Colonic mucosa (tissue), 4 donors: Measurements from ENCODE around the gene PDZD2. TPM values are rescaled to one million over a fixed set of nuclear protein-coding genes. Genes with fewer than 3 reads are reported as not detected.

Source experiments
- DNase-seq: peaks from one replicate; pipeline ENCODE4 v3.0.0-alpha.2; 2020
- H3K27ac ChIP-seq: fragments of 200-600 bp; one replicate; pipeline ENCODE4 v1.8.0; 2021
- H3K27me3 ChIP-seq: fragments of 200-600 bp; one replicate; pipeline ENCODE4 v1.8.0; 2021
- H3K36me3 ChIP-seq: fragments of 200-600 bp; one replicate; pipeline ENCODE4 v1.8.0; 2021
- H3K4me1 ChIP-seq: fragments of 200-600 bp; one replicate; pipeline ENCODE4 v1.8.0; 2021; ENCODE audit warnings: mild to moderate bottlenecking
- H3K4me3 ChIP-seq: fragments of 200-600 bp; one replicate; pipeline ENCODE4 v1.8.0; 2021
- H3K9ac ChIP-seq, 2 donors: one replicate each; pipeline ENCODE4 v1.7.0; 2013; ENCODE audit warnings: control low read depth in 2 of 2, low read depth in 2 of 2, low read length in 2 of 2
- H3K9me3 ChIP-seq: fragments of 200-600 bp; one replicate; pipeline ENCODE4 v1.8.0; 2021
- CTCF ChIP-seq: fragments of 200-600 bp; IDR thresholded peaks from one replicate; pipeline ENCODE4 v1.8.0; 2022; ENCODE audit warnings: antibody characterized with exemption, mild to moderate bottlenecking
- intact Hi-C: fragments of 100-400 bp; cut with DNase I; formaldehyde crosslinking; loops from one replicate; pipeline ENCODE4 v1.14.1; 2022
- total RNA-seq, 2 donors: library from RNA; stranded (reverse); fragmentation: NEBNext Ultra II Directional in 1 of 2; extraction: Animal tissue kit (Norgen Biotek cat#: 25700) in 1 of 2; gene quantifications; one replicate each; pipeline ENCODE4 v1.2.1, GENCODE V29; 2021
- donor health status: healthy.
- donor health status: DM: no; HTN: no; CAD: no.
- donor health status: DM: no; HTN: no; CAD: no.

The PDZD2 gene
- total RNA-seq, 2 donors from 2014 or later = 1.8 to 2.3 TPM

- intact Hi-C loops = no loop called here
- no peak for TF ChIP-seq CTCF
- peaks cover 6% of the 10 kb centered on the region for H3K4me1 ChIP-seq
These were observed 1.1 kb upstream of the PDZD2 start for GRCh38 chr5:31637851-31638250.

GRCh38 chr5:31638345-31638744 lies 586 bp upstream of the PDZD2 start:
- no peak for TF ChIP-seq CTCF
- Histone ChIP-seq H3K27ac (no peak overlapping the region), H3K36me3 (no peaks in the 10 kb centered on the region), H3K9ac (peak overlapping the region in 1 of 2 donors; percentile 13), H3K4me3 (peak overlapping the region; percentile 65), H3K4me1 (peaks cover 6% of the 10 kb centered on the region), H3K9me3 (no peaks in the 10 kb centered on the region), H3K27me3 (peaks cover 13% of the 10 kb centered on the region)
- intact Hi-C loops = no loop called here
- DNase-seq = no peak

More at GRCh38 chr5:31637851-31638250, 1.1 kb upstream of the PDZD2 start:
- DNase-seq = no peak
- no peak overlapping the region for H3K27ac ChIP-seq
- peaks cover 13% of the 10 kb centered on the region for H3K27me3 ChIP-seq
- no peak overlapping the region for H3K4me3 ChIP-seq
- H3K36me3 ChIP-seq = no peaks in the 10 kb centered on the region
- no peak overlapping the region for H3K9ac ChIP-seq
- H3K9me3 ChIP-seq = no peaks in the 10 kb centered on the region

GRCh38 chr5:31639481-31640411 lies 815 bp downstream of the PDZD2 start:
- intact Hi-C loops = no loop called here
- TF ChIP-seq CTCF = no peak
- H3K9ac ChIP-seq = peak overlapping the region in 1 of 2 donors; percentile 12
- peaks cover 13% of the 10 kb centered on the region for H3K27me3 ChIP-seq
- no peaks in the 10 kb centered on the region for H3K9me3 ChIP-seq
- H3K4me3 ChIP-seq = peak overlapping the region; percentile 65
- no peak for DNase-seq
- peaks cover 6% of the 10 kb centered on the region for H3K4me1 ChIP-seq
- no peak overlapping the region for H3K27ac ChIP-seq
- no peaks in the 10 kb centered on the region for H3K36me3 ChIP-seq

- Histone ChIP-seq H3K9ac (no peak overlapping the region), H3K27me3 (peaks cover 13% of the 10 kb centered on the region), H3K9me3 (no peaks in the 10 kb centered on the region), H3K36me3 (no peaks in the 10 kb centered on the region), H3K4me3 (no peak overlapping the region), H3K4me1 (peaks cover 6% of the 10 kb centered on the region), H3K27ac (no peak overlapping the region)
- intact Hi-C loops = no loop called here
- no peak for TF ChIP-seq CTCF
- DNase-seq = no peak
These were observed 1.6 kb downstream of the PDZD2 start for GRCh38 chr5:31640573-31640972.

- Histone ChIP-seq H3K4me1 (peaks cover 6% of the 10 kb centered on the region), H3K9ac (no peak overlapping the region), H3K27ac (no peak overlapping the region), H3K27me3 (peaks cover 13% of the 10 kb centered on the region), H3K36me3 (no peaks in the 10 kb centered on the region), H3K9me3 (no peaks in the 10 kb centered on the region), H3K4me3 (no peak overlapping the region)
- intact Hi-C loops = no loop called here
- TF ChIP-seq CTCF = no peak
- no peak for DNase-seq
These were observed 2.1 kb downstream of the PDZD2 start for GRCh38 chr5:31641059-31641458.
